HG03575 (cell line): ENCODE measurements around the gene BCL2L13.

Source experiments
- ATAC-seq: cut with Tn5 transposase; IDR thresholded peaks from one replicate; pipeline ENCODE4 v1.9.1; 2021; ENCODE audit not compliant: unreplicated experiment, insufficient number of reproducible peaks, low FRiP score; ENCODE audit errors: extremely low read depth

The BCL2L13 gene, protein sequence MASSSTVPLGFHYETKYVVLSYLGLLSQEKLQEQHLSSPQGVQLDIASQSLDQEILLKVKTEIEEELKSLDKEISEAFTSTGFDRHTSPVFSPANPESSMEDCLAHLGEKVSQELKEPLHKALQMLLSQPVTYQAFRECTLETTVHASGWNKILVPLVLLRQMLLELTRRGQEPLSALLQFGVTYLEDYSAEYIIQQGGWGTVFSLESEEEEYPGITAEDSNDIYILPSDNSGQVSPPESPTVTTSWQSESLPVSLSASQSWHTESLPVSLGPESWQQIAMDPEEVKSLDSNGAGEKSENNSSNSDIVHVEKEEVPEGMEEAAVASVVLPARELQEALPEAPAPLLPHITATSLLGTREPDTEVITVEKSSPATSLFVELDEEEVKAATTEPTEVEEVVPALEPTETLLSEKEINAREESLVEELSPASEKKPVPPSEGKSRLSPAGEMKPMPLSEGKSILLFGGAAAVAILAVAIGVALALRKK

DNA sequence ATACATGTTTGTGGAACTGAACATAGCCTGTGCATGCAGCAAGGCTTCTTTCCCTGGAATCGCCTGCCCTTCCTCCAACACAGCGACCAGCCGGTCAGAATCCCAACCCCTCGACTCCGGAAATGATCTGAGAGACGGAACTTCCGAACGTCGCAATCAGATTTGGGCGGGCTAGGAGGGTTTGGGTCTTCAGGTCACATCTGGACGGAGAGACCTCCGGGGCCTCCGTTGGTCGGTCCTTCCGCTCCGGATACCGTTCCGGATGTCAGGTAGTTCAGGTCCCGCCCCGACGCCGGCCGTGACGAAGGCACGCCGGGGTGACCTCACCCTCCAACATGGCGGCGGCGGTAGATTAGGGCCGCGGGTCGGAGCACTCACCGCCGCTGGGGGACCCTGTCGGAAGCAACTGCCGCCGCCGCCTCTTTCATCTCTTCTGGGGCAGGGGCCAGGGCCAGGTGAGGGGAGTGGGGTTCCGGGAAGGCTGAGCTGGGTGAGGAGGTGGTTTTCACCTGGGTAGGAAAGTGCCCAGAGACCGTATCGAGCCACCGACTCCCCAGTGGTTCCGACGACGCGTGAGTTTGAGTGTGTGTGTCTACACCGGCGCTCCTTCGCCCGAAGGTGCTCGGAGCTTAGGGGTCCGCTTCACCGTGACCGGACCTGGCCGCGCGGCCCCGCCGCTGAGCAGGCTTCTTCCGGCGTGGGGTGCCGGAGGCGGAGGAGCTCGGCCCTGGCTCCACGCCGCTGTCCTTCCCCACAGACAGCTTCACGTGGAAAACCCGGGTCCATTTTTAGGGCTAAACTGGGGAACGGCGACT lies at the start of gene BCL2L13:
Gene BCL2L13 (plus strand): TSS at position 326 of the 815 bp plus-strand sequence. CDS start 16,955 bp downstream, outside the sequence.
- no peak for ATAC-seq

GRCh38 chr22:17589810-17590375 lies 48.7 kb upstream of the BCL2L13 start:
- ATAC-seq = no peak

DNA sequence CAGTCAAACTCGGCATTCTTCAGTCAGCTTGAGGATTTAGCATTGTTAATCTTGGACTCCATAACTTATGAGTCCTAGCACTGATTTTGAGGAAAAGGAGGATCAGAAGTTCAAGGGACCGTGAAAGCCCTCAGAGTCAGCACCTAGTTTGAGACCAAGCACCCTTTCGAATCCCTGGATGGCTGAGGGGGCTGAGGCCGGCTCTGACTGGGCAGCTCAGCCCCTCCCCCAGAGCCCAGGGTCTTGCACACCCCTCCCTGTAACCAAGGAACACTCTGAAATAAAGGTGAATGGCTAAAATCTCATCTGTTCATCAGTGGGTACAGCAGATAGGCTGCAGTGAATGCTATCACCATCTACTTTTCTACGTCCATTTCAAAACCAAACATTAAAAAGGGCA lies 48.0 kb upstream of the BCL2L13 start:
- no peak for ATAC-seq

GRCh38 chr22:17592201-17592600 lies 46.4 kb upstream of the BCL2L13 start:
- ATAC-seq = no peak

DNA sequence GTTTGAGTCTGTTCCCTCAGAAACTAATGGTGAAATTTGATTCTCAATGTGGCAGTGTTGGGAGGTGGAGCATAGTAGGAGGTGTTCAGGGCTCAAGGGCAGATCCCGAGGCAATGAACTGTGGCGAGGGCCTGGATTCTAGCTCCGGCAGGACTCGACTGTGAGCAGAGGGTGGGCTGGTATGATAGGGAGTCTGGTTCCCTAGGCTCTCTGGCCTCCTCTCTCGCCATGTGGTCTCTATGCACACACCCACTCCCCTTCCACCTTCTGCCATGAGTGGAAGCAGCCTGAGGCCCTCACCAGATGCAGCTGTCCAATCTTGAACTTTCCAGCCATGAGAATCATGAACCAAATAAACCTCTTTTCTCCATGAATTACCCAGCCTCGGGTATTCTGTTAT lies 42.3 kb upstream of the BCL2L13 start:
- ATAC-seq = no peak

DNA sequence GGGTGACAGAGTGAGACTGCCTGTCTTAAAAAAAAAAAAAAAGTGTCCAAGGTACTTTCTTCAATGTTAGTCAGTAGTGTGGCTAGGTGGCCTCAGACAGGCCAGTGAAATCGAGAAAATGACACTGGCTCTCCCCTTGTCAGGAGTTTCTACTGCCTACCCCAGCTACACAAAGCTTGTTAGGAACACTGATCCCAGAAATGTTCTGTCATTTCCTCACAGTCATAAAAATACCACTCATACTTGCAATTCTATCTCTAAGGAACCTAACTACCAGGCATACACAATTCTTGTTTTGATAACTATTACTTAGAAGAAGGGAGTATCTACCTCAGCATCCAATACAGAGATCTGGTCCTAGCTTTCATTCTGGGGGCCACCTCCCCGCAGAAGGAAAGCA lies 41.3 kb upstream of the BCL2L13 start:
- ATAC-seq = no peak

GRCh38 chr22:17598318-17598717 lies 40.2 kb upstream of the BCL2L13 start:
- ATAC-seq = no peak

GRCh38 chr22:17601031-17601430 lies 37.5 kb upstream of the BCL2L13 start:
- no peak for ATAC-seq

GRCh38 chr22:17603668-17604067 lies 34.9 kb upstream of the BCL2L13 start:
- ATAC-seq = no peak

- ATAC-seq = no peak
Measured at GRCh38 chr22:17606496-17606895, 32.1 kb upstream of the BCL2L13 start.

- ATAC-seq = no peak
Measured at GRCh38 chr22:17607891-17608521, 30.6 kb upstream of the BCL2L13 start.

DNA sequence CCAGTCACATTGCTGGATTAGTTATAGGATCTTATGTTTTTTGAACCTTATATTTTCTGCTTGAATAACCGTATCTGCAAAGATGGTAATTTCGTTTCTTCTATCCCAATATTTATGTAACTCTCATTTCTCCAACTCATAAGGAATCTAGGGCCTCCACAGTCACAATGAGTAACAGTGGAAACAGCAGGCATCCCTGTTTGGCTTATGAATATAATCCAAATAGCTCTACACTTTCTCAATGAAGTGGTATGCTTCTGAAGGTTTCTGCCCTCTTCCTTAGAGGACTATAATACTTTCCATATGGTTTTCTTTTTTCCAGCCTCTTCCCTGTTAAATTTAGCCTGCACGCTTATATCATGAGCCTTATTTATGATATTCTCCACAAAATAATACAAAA lies 26.5 kb upstream of the BCL2L13 start:
- ATAC-seq = no peak

DNA sequence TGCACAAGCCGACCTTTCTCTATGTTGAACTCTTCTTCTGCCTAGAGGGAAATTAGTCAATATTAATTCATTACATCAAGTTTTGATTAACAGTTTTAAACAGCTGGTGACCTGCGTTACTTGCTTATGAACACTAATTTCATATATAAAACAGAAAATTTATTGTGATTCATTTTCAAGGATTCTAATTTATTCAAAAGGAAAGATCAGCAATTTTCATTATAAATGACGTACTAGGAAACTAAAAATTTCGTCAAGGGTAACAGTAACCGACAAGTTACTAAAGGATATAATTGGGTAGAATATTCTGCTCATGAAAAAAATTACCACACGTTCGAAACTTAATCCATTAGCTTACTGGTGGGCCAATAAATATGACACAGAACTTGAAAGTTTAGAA lies 25.3 kb upstream of the BCL2L13 start:
- no peak for ATAC-seq

GRCh38 chr22:17627961-17628405 lies 10.6 kb upstream of the BCL2L13 start:
- no peak for ATAC-seq

DNA sequence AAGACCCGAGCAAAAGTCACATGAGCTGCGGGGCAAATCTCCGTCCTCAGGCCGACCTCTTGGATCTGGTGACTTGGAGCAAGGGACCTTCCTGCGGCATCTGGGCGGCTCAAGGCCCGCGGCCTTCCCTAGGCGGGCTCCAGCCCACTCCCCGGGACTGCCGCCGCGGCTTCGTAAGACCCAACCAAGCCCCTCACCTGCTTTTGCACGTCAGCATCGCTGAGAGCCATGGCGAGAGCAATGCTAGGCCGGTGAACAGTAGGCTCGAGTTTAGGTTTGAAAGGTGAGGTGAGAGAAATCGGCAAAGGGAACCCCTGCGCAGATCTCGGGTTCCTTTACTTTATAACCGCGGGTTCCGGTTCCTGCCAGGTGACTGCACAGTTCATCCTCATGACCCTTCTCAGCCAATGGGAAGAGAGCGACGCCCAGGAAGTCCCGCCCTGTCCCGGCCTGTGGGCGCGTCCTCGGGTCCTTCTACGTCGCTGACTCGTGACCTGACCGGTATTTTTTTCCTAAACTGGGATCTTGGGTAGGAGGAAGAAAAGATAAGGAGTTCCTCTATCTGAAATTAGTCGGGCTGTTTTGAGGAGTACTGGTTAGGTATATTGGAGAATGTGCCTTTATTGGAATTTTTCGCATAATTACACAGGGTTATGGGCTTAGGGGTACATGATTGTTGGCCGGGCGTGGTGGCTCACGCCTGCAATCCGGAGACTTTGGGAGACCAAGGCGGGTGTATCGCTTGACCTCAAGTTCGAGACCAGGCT lies 10.0 kb upstream of the BCL2L13 start, which contains the start of gene ATP6V1E1:
Gene ATP6V1E1 (minus strand): TSS at position 344 of the 767 bp plus-strand sequence. CDS start 114 bp downstream, at position 230.
- ATAC-seq = peak; percentile 73

- no peak for ATAC-seq
Measured at GRCh38 chr22:17629173-17629489, 9.4 kb upstream of the BCL2L13 start.

DNA sequence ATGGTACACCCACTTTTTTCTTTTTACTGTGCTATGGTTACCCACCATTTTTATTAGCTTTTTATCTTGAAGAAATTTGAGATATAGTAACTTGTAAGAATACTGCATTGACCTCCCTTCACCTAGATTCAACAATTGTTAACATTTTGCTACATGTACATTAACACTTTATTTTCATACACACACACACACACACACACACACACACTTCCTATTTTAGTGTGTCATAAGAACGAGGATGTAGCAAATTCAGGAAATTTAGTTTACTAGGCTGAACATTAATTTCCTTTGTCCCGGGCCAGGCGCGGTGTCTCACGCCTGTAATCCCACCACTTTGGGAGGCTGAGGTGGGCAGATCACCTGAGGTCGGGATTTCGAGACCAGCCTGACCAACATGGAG lies 8.9 kb upstream of the BCL2L13 start:
- ATAC-seq = no peak

- no peak for ATAC-seq
Measured at GRCh38 chr22:17631076-17631565, 7.4 kb upstream of the BCL2L13 start.
